HepG2 (cell line): ENCODE data around the gene PLCXD1. TPM values are rescaled to one million over a fixed set of nuclear protein-coding genes. Genes with fewer than 3 reads are reported as not detected.

Experiments
- HNF4G ChIP-seq, 2 experiments: sonication (generic) in 1 of 2; formaldehyde crosslinking in 1 of 2; IDR thresholded peaks; 2 replicates each; pipeline versions ENCODE4 v1.4.0 to v1.6.1; 2011 to 2020; ENCODE audit warnings: borderline replicate concordance in 2 of 2, low read depth in 2 of 2, mild to moderate bottlenecking in 2 of 2, low read length in 1 of 2, missing genetic modification reagents in 1 of 2, moderate library complexity in 1 of 2
- NFIB ChIP-seq: sonication (generic); formaldehyde crosslinking; IDR thresholded peaks from 2 replicates; pipeline ENCODE4 v1.9.0; 2021; ENCODE audit warnings: missing genetic modification reagents, mild to moderate bottlenecking, borderline replicate concordance
- ZSCAN21 ChIP-seq: sonication (generic); formaldehyde crosslinking; IDR thresholded peaks from 2 replicates; pipeline ENCODE4 v1.8.0; 2022; ENCODE audit warnings: mild to moderate bottlenecking, missing genetic modification reagents, moderate library complexity, borderline replicate concordance
- polyA plus RNA-seq, 8 experiments: library from polyadenylated mRNA; depleted of rRNA in 3 of 8; stranded (reverse) in 7 of 8; unstranded in 1 of 8; fragments of >200 nt; fragmentation: Illumina TruSeq in 4 of 8; extraction: Trizol in 4 of 8; gene quantifications; 2 replicates each; pipeline versions ENCODE4 v1.2.1 to v1.2.3, GENCODE V29; 2011 to 2016; ENCODE audit warnings: low read depth in 4 of 8, missing spikeins in 1 of 8, mixed read lengths in 1 of 8; ENCODE audit not compliant: insufficient read depth in 1 of 8
- total RNA-seq, 5 experiments: library from RNA; depleted of rRNA; stranded (reverse); fragments of >200 nt; fragmentation: Illumina TruSeq; extraction: Trizol; gene quantifications; 2 replicates each; pipeline ENCODE4 v1.2.3, GENCODE V29; 2016; ENCODE audit warnings: low read depth in 1 of 5
- TF ChIP-seq, protein P1 (sequence below), 2 experiments: fragments of 450-650 bp in 1 of 2; sonication (generic) in 1 of 2; formaldehyde crosslinking in 1 of 2; IDR thresholded peaks; 2 replicates each; pipeline versions ENCODE4 v1.6.1 to v1.8.0; 2016 to 2022; ENCODE audit warnings: antibody characterized with exemption in 1 of 2, mild to moderate bottlenecking in 1 of 2, missing genetic modification reagents in 1 of 2

Gene PLCXD1
- total and polyA plus RNA-seq, 2 of the 13 experiments (the other 11 are each of a cell fraction or from before 2014, with no cell fraction given), result 87.7 to 153 TPM

GRCh38 chrX:250965-251364 lies 30.2 kb upstream of the PLCXD1 start (continued):
- TF ChIP-seq, protein P1, sequence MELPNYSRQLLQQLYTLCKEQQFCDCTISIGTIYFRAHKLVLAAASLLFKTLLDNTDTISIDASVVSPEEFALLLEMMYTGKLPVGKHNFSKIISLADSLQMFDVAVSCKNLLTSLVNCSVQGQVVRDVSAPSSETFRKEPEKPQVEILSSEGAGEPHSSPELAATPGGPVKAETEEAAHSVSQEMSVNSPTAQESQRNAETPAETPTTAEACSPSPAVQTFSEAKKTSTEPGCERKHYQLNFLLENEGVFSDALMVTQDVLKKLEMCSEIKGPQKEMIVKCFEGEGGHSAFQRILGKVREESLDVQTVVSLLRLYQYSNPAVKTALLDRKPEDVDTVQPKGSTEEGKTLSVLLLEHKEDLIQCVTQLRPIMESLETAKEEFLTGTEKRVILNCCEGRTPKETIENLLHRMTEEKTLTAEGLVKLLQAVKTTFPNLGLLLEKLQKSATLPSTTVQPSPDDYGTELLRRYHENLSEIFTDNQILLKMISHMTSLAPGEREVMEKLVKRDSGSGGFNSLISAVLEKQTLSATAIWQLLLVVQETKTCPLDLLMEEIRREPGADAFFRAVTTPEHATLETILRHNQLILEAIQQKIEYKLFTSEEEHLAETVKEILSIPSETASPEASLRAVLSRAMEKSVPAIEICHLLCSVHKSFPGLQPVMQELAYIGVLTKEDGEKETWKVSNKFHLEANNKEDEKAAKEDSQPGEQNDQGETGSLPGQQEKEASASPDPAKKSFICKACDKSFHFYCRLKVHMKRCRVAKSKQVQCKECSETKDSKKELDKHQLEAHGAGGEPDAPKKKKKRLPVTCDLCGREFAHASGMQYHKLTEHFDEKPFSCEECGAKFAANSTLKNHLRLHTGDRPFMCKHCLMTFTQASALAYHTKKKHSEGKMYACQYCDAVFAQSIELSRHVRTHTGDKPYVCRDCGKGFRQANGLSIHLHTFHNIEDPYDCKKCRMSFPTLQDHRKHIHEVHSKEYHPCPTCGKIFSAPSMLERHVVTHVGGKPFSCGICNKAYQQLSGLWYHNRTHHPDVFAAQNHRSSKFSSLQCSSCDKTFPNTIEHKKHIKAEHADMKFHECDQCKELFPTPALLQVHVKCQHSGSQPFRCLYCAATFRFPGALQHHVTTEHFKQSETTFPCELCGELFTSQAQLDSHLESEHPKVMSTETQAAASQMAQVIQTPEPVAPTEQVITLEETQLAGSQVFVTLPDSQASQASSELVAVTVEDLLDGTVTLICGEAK (IDR thresholded peaks at IDR 0.05), result no peak
- TF ChIP-seq, protein P1 (CRISPR knock-in tag; IDR thresholded peaks at IDR 0.05), result no peak
- TF ChIP-seq NFIB (CRISPR knock-in tag), result no peak
- TF ChIP-seq HNF4G (IDR thresholded peaks at IDR 0.05; ENCODE audit: borderline replicate concordance, low read depth, low read length), result no peak
- no peak for TF ChIP-seq HNF4G (CRISPR knock-in tag; IDR thresholded peaks at IDR 0.05; ENCODE audit: borderline replicate concordance, low read depth)
- TF ChIP-seq ZSCAN21, result no peak
- TF ChIP-seq, all 625 proteins: peak for 0
